Ascending aorta (tissue), 2 donors: Measurements from ENCODE around the gene NDUFS8. TPM values are rescaled to one million over a fixed set of nuclear protein-coding genes. Genes with fewer than 3 reads are reported as not detected.
A peak's percentile ranks its signal among the peaks of the same experiment; 100 is the strongest.

Source experiments
- DNase-seq, 2 donors: peaks; one replicate each; pipeline ENCODE4 v3.0.0-alpha.2; 2019; ENCODE audit warnings: low spot score in 2 of 2
- H3K27ac ChIP-seq, 2 donors: fragments of 200-600 bp; sonication (generic); one replicate each; pipeline ENCODE4 v1.5.1; 2016 to 2017; ENCODE audit warnings: mild to moderate bottlenecking in 1 of 2
- H3K27me3 ChIP-seq: fragments of 200-600 bp; sonication (generic); one replicate; pipeline ENCODE4 v1.5.1; 2017
- H3K36me3 ChIP-seq, 2 donors: fragments of 200-600 bp; sonication (generic); one replicate each; pipeline ENCODE4 v1.5.1; 2016
- H3K4me1 ChIP-seq, 2 donors: fragments of 200-600 bp; sonication (generic); one replicate each; pipeline ENCODE4 v1.5.1; 2016 to 2017; ENCODE audit warnings: mild to moderate bottlenecking in 1 of 2
- H3K4me3 ChIP-seq, 2 donors: fragments of 200-600 bp; sonication (generic); one replicate each; pipeline ENCODE4 v1.5.1; 2016 to 2017; ENCODE audit warnings: mild to moderate bottlenecking in 1 of 2
- H3K9me3 ChIP-seq, 2 donors: fragments of 200-600 bp; sonication (generic); one replicate each; pipeline ENCODE4 v1.5.1; 2016
- intact Hi-C: fragments of 100-400 bp; cut with DNase I; formaldehyde crosslinking; loops from one replicate; pipeline ENCODE4 v1.15.1; 2023
- total RNA-seq: library from RNA; depleted of rRNA; stranded (reverse); fragments of >200 nt; gene quantifications from one replicate; pipeline ENCODE4 v1.1.0, GENCODE V29; 2016
- TF ChIP-seq, protein P1 (sequence below), 3 experiments: fragments of 200-600 bp in 2 of 3; fragments of 450-650 bp in 1 of 3; sonication (generic) in 2 of 3; IDR thresholded peaks; one replicate each; pipeline ENCODE4 v1.5.1; 2016 to 2019; ENCODE audit warnings: antibody characterized with exemption in 3 of 3, mild to moderate bottlenecking in 1 of 3, moderate library complexity in 1 of 3

The NDUFS8 gene
- total RNA-seq, 1 donor from 2014 or later = 316 TPM

DNA sequence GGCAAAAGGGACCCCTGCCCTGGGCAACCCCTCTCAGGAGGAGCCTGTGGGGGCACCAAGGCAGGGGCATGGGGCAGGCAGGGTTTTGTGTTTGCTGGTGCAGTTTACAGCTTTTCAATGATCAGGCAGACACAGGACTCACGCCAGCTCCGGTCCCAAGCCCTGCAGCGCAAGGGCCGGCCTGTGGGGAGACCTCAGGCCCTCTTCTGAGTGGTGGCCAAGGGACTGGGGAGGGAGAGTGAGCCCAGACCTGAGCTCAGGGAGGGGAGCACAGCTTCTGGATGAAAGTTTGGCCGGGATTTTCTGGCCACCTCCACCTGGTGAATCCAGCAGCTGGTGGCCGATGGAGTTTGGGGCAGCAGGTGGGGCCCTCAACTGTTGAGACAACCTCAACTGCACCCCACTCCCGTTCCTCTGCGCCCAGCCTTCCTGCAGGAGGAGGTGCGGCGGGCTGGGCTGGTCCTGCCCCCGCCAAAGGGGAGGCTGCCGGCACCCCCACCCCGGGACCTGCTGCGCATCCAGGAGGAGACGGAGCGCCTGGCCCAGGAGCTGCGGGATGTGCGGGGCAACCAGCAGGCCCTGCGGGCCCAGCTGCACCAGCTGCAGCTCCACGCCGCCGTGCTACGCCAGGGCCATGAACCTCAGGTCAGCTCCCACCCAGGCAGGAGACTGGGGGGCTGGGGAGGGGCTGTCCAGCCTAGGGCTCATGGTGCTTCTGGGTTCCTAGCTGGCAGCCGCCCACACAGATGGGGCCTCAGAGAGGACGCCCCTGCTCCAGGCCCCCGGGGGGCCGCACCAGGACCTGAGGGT lies 11.9 kb downstream of the NDUFS8 start:
- Histone ChIP-seq H3K4me3 (no peak overlapping the region), H3K36me3 (peaks cover 29 to 44% of the 10 kb centered on the region in 2 donors), H3K27ac (peak overlapping the region; percentile 20 to 90), H3K4me1 (peaks cover 14 to 25% of the 10 kb centered on the region in 2 donors), H3K27me3 (no peaks in the 10 kb centered on the region), H3K9me3 (no peaks in the 10 kb centered on the region)
- TF ChIP-seq, protein P1, sequence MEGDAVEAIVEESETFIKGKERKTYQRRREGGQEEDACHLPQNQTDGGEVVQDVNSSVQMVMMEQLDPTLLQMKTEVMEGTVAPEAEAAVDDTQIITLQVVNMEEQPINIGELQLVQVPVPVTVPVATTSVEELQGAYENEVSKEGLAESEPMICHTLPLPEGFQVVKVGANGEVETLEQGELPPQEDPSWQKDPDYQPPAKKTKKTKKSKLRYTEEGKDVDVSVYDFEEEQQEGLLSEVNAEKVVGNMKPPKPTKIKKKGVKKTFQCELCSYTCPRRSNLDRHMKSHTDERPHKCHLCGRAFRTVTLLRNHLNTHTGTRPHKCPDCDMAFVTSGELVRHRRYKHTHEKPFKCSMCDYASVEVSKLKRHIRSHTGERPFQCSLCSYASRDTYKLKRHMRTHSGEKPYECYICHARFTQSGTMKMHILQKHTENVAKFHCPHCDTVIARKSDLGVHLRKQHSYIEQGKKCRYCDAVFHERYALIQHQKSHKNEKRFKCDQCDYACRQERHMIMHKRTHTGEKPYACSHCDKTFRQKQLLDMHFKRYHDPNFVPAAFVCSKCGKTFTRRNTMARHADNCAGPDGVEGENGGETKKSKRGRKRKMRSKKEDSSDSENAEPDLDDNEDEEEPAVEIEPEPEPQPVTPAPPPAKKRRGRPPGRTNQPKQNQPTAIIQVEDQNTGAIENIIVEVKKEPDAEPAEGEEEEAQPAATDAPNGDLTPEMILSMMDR (IDR thresholded peaks at IDR 0.05) = no peak
- no peak for DNase-seq
- intact Hi-C loops = no loop called here

GRCh38 chr11:68043029-68043348 lies 12.5 kb downstream of the NDUFS8 start:
- intact Hi-C loops = no loop called here
- H3K9me3 ChIP-seq = no peaks in the 10 kb centered on the region
- no peaks in the 10 kb centered on the region for H3K27me3 ChIP-seq
- H3K4me3 ChIP-seq = no peak overlapping the region
- peaks cover 33 to 47% of the 10 kb centered on the region in 2 donors for H3K36me3 ChIP-seq
- H3K4me1 ChIP-seq = peaks cover 8 to 20% of the 10 kb centered on the region in 2 donors
- TF ChIP-seq, protein P1 (IDR thresholded peaks at IDR 0.05) = no peak
- DNase-seq = no peak
- peak overlapping the region in 1 of 2 donors; percentile 20 for H3K27ac ChIP-seq

DNA sequence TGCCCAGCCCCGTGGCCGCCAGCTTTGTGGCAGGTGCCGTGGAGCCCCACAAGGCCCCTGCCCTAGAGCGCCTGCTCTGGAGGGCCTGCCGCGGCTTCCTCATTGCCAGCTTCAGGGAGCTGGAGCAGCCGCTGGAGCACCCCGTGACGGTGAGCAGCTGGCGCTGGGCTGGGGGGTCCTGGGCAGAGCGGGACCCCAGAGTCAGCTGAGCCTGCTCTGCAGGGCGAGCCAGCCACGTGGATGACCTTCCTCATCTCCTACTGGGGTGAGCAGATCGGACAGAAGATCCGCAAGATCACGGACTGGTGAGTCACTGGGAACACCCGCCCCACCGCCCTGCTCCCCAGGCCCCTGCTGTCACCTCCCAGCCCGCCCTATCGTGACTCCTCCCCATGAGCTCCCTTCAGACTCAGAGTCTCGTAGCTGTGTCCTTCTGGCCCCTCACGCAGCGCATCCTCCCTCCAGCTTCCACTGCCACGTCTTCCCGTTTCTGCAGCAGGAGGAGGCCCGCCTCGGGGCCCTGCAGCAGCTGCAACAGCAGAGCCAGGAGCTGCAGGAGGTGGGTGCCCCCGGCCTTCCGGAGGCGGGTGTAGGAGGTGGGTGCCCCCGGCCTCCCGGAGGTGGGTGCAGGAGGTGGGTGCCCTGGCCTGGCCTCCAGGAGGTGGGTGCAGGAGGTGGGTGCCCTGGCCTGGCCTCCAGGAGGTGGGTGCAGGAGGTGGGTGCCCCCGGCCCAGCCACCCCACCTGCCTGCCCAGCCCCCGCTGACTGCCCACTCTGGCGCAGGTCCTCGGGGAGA lies 13.1 kb downstream of the NDUFS8 start:
- Histone ChIP-seq H3K36me3 (peaks cover 38 to 53% of the 10 kb centered on the region in 2 donors), H3K4me1 (peaks cover 3 to 14% of the 10 kb centered on the region in 2 donors), H3K4me3 (no peak overlapping the region), H3K27ac (peak overlapping the region in 1 of 2 donors; percentile 20), H3K27me3 (no peaks in the 10 kb centered on the region), H3K9me3 (no peaks in the 10 kb centered on the region)
- TF ChIP-seq, protein P1 (IDR thresholded peaks at IDR 0.05) = no peak
- no peak for DNase-seq
- intact Hi-C loops = no loop called here

DNA sequence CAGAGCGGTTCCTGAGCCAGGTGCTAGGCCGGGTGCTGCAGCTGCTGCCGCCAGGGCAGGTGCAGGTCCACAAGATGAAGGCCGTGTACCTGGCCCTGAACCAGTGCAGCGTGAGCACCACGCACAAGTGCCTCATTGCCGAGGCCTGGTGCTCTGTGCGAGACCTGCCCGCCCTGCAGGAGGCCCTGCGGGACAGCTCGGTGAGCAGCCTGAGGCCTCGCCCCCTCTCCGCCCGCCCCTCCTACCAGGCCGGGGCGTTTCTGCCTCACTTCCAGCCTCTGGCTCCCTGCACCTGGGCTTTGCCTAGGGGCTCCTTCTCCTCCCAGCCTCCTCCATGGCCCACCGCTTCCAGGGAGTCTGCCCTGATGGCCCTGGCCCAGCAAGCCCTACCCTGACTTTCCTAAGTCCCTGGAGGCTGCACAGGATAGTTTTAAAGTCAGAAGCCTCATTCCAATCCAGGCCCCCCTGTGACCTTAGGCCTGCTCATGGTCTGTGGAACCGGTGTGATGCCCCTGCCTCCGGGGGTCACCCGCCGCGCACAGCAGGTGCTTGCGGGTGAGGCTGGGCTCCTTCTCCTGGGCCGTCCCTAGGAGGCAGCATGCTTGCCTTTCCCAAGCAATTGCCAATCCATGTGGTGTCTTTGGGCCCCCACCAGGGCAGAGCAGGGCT lies 13.8 kb downstream of the NDUFS8 start:
- H3K36me3 ChIP-seq = peaks cover 45 to 60% of the 10 kb centered on the region in 2 donors
- H3K4me1 ChIP-seq = peaks cover 2 to 12% of the 10 kb centered on the region in 2 donors
- no peak overlapping the region for H3K27ac ChIP-seq
- no peak for DNase-seq
- intact Hi-C loops = no loop called here
- no peaks in the 10 kb centered on the region for H3K27me3 ChIP-seq
- H3K9me3 ChIP-seq = no peaks in the 10 kb centered on the region
- TF ChIP-seq, protein P1 (IDR thresholded peaks at IDR 0.05) = no peak
- H3K4me3 ChIP-seq = no peak overlapping the region

DNA sequence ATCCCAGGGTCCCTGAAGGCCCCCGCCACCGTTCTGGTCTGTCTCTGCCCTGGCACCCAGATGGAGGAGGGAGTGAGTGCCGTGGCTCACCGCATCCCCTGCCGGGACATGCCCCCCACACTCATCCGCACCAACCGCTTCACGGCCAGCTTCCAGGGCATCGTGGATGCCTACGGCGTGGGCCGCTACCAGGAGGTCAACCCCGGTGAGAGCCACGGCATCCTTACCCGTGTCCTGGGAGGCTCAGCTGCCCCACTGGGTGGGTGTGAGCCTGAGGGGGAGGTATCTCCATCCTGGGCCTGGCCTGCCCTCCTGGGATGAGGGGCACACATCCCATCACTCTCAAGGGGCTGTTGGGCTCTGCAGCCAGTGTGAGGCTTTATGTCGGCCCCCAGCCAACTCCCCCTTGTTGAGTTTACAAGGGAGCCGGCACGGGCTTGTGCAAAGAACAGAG lies 14.4 kb downstream of the NDUFS8 start:
- TF ChIP-seq, protein P1 (IDR thresholded peaks at IDR 0.05) = no peak
- Histone ChIP-seq H3K27ac (no peak overlapping the region), H3K4me1 (peaks cover 0 to 6% of the 10 kb centered on the region in 2 donors), H3K27me3 (no peaks in the 10 kb centered on the region), H3K4me3 (no peak overlapping the region), H3K36me3 (peaks cover 52 to 66% of the 10 kb centered on the region in 2 donors), H3K9me3 (no peaks in the 10 kb centered on the region)
- intact Hi-C loops = no loop called here
- DNase-seq = no peak
